HepG2 (cell line): ENCODE data around the gene TEX14. TPM values are rescaled to one million over a fixed set of nuclear protein-coding genes. Genes with fewer than 3 reads are reported as not detected.

ENCODE experiments used
- ATAC-seq: fragments of 200-7000 bp; cut with Tn5 transposase; 3 replicates; pipeline ENCODE4 v1.9.1; 2020; ENCODE audit warnings: mild to moderate bottlenecking, moderate library complexity
- BruUV-seq: library from RNA; stranded (reverse); fragments of 400-500 nt; replicated peaks from 2 replicates; lab custom pipeline; 2021; lab: Mats Ljungman, UMichigan
- CTCF ChIA-PET: fragments of 300-600 bp; formaldehyde crosslinking; extraction: SDS; loops from one replicate; lab custom pipeline; 2021; ENCODE audit warnings: low total read pairs, inconsistent platforms, low intra/inter-chr PET ratio; lab: Yijun Ruan, JAX
- POLR2A ChIA-PET: fragments of 350-600 bp; sonication (Branson Sonifier 250); formaldehyde crosslinking; loops from one replicate; lab custom pipeline; 2020; ENCODE audit warnings: antibody characterized with exemption, inconsistent platforms; lab: Yijun Ruan, JAX
- DNase-seq: peaks from one replicate; pipeline ENCODE4 v3.0.0-alpha.2; 2015; ENCODE audit warnings: low spot score
- FAIRE-seq: peaks from 3 replicates; lab custom pipeline; 2011; peaks lifted over from hg19 to GRCh38; lab: Jason Lieb, UNC
- H2AFZ ChIP-seq: one replicate; pipeline ENCODE4 v1.6.1; 2011; ENCODE audit warnings: low read length, inconsistent platforms
- H3K27ac ChIP-seq: fragments of 300-600 bp; 3 replicates; pipeline ENCODE4 v1.8.0; 2011; ENCODE audit warnings: mixed run types, mild to moderate bottlenecking, mixed read lengths, low read length, inconsistent platforms; ENCODE audit not compliant: insufficient read depth; ENCODE audit errors: extremely low read length
- H3K27me3 ChIP-seq, 2 experiments: fragments of 200-600 bp in 1 of 2; 2 replicates in 1 of 2; 3 replicates in 1 of 2; pipeline versions ENCODE4 v1.6.0 to v1.8.0; 2011; ENCODE audit warnings: low read length in 2 of 2, mild to moderate bottlenecking in 2 of 2, moderate library complexity in 2 of 2, inconsistent platforms in 1 of 2; ENCODE audit not compliant: insufficient read depth in 2 of 2, control insufficient read depth in 1 of 2
- H3K36me3 ChIP-seq, 2 experiments: fragments of 200-600 bp in 1 of 2; replicated peaks in 1 of 2; 2 replicates in 1 of 2; 3 replicates in 1 of 2; pipeline versions ENCODE4 v1.5.1 to v1.8.0; 2011; ENCODE audit warnings: low read length in 2 of 2, inconsistent platforms in 1 of 2; ENCODE audit not compliant: insufficient read depth in 2 of 2, control insufficient read depth in 1 of 2
- H3K4me1 ChIP-seq: 2 replicates; pipeline ENCODE4 v1.5.1; 2012; ENCODE audit warnings: low read length, inconsistent platforms; ENCODE audit not compliant: insufficient read depth
- H3K4me2 ChIP-seq: 2 replicates; pipeline ENCODE4 v1.6.0; 2011; ENCODE audit warnings: low read depth, low read length, inconsistent platforms
- H3K4me3 ChIP-seq, 3 experiments: fragments of 200-600 bp in 1 of 3; sonication (generic), shearing (Covaris generic) in 1 of 3; replicated peaks in 1 of 3; 2 replicates each; pipeline ENCODE4 v1.5.1; 2011 to 2016; ENCODE audit warnings: low read length in 3 of 3, inconsistent platforms in 2 of 3, low read depth in 2 of 3, mild to moderate bottlenecking in 2 of 3, control low read depth in 1 of 3, mixed read lengths in 1 of 3; ENCODE audit not compliant: insufficient read depth in 1 of 3
- H3K79me2 ChIP-seq: one replicate; pipeline ENCODE4 v1.6.1; 2011; ENCODE audit warnings: low read length, inconsistent platforms; ENCODE audit not compliant: insufficient read depth
- H3K9ac ChIP-seq: 2 replicates; pipeline ENCODE4 v1.6.0; 2011; ENCODE audit warnings: mild to moderate bottlenecking, low read depth, low read length, inconsistent platforms; ENCODE audit not compliant: insufficient read depth
- H3K9me3 ChIP-seq: 2 replicates; pipeline ENCODE4 v1.5.1; 2012; ENCODE audit warnings: mild to moderate bottlenecking, low read length
- H4K20me1 ChIP-seq: 2 replicates; pipeline ENCODE4 v1.6.0; 2011; ENCODE audit warnings: inconsistent platforms, mild to moderate bottlenecking, low read length, moderate library complexity; ENCODE audit not compliant: insufficient read depth
- CBX5 ChIP-seq: sonication (generic); formaldehyde crosslinking; IDR thresholded peaks from 2 replicates; pipeline ENCODE4 v1.4.0; 2020; ENCODE audit warnings: missing genetic modification reagents, borderline replicate concordance
- ETV5 ChIP-seq: IDR thresholded peaks from 2 replicates; pipeline ENCODE4 v1.6.1; 2018; ENCODE audit warnings: missing biosample characterization, missing genetic modification reagents, inconsistent platforms, borderline replicate concordance
- FLYWCH1 ChIP-seq: sonication (generic); formaldehyde crosslinking; IDR thresholded peaks from 2 replicates; pipeline ENCODE4 v1.8.1; 2023; ENCODE audit warnings: mild to moderate bottlenecking, missing genetic modification reagents
- KAT2B ChIP-seq: fragments of 150-350 bp; IDR thresholded peaks from 2 replicates; pipeline ENCODE4 v1.6.1; 2014; ENCODE audit warnings: low read depth, low read length, borderline replicate concordance
- NONO ChIP-seq, 2 experiments: fragments of 450-650 bp in 1 of 2; sonication (generic) in 1 of 2; formaldehyde crosslinking in 1 of 2; IDR thresholded peaks in 1 of 2; conservative IDR thresholded peaks in 1 of 2; 2 replicates each; pipeline versions ENCODE4 v1.6.1 to v1.8.0; 2017 to 2022; ENCODE audit warnings: mild to moderate bottlenecking in 1 of 2, missing genetic modification reagents in 1 of 2, moderate library complexity in 1 of 2
- POGZ ChIP-seq: sonication (generic); formaldehyde crosslinking; IDR thresholded peaks from 2 replicates; pipeline ENCODE4 v1.4.0; 2020; ENCODE audit warnings: mild to moderate bottlenecking, missing genetic modification reagents
- REL ChIP-seq: sonication (generic); formaldehyde crosslinking; conservative IDR thresholded peaks from 2 replicates; pipeline ENCODE4 v1.8.0; 2022; ENCODE audit warnings: mild to moderate bottlenecking, missing genetic modification reagents, moderate library complexity
- YEATS2 ChIP-seq: sonication (generic); formaldehyde crosslinking; IDR thresholded peaks from 2 replicates; pipeline ENCODE4 v1.4.0; 2020; ENCODE audit warnings: missing genetic modification reagents, borderline replicate concordance
- ZNF136 ChIP-seq: sonication (generic); formaldehyde crosslinking; IDR thresholded peaks from 2 replicates; pipeline ENCODE4 v1.8.1; 2022; ENCODE audit warnings: low read depth, mild to moderate bottlenecking, moderate library complexity, missing genetic modification reagents
- ZNF17 ChIP-seq: sonication (generic); formaldehyde crosslinking; IDR thresholded peaks from 2 replicates; pipeline ENCODE4 v1.5.0; 2020; ENCODE audit warnings: mild to moderate bottlenecking, missing genetic modification reagents
- WGBS: methylation state at CpG from one replicate; pipeline ENCODE4 v1.1.6; 2017; ENCODE audit warnings: low lambda C conversion rate; 5-methylcytosine and 5-hydroxymethylcytosine counted together
- in situ Hi-C: cut with HindIII; loops from 2 replicates; pipeline ENCODE4 v1.10.0; 2017; ENCODE audit warnings: low pct_unique_long_range_greater_than_20kb; ENCODE audit not compliant: extremely low pct_ligation_motif_present
- intact Hi-C: fragments of 100-400 bp; cut with micrococcal nuclease; formaldehyde crosslinking; loops from one replicate; pipeline ENCODE4 v1.10.0; 2022; ENCODE audit not compliant: unreplicated experiment
- polyA plus RNA-seq, 8 experiments: library from polyadenylated mRNA; depleted of rRNA in 3 of 8; stranded (reverse) in 7 of 8; unstranded in 1 of 8; fragments of >200 nt; fragmentation: Illumina TruSeq in 4 of 8; extraction: Trizol in 4 of 8; gene quantifications; 2 replicates each; pipeline versions ENCODE4 v1.2.1 to v1.2.3, GENCODE V29; 2011 to 2016; ENCODE audit warnings: low read depth in 4 of 8, missing spikeins in 1 of 8, mixed read lengths in 1 of 8; ENCODE audit not compliant: insufficient read depth in 1 of 8
- total RNA-seq, 5 experiments: library from RNA; depleted of rRNA; stranded (reverse); fragments of >200 nt; fragmentation: Illumina TruSeq; extraction: Trizol; gene quantifications; 2 replicates each; pipeline ENCODE4 v1.2.3, GENCODE V29; 2016; ENCODE audit warnings: low read depth in 1 of 5
- TF ChIP-seq, protein P1 (sequence below): IDR thresholded peaks from 2 replicates; pipeline ENCODE4 v1.6.1; 2016; ENCODE audit warnings: low read depth, control low read depth
- TF ChIP-seq, protein P2 (sequence below), 2 experiments: sonication (generic) in 1 of 2; formaldehyde crosslinking in 1 of 2; IDR thresholded peaks; 2 replicates each; pipeline versions ENCODE4 v1.6.1 to v1.9.0; 2014 to 2022; ENCODE audit warnings: antibody characterized with exemption in 1 of 2, borderline replicate concordance in 1 of 2, inconsistent platforms in 1 of 2, low read depth in 1 of 2, missing genetic modification reagents in 1 of 2
- TF ChIP-seq, protein P3 (sequence below): sonication (generic); formaldehyde crosslinking; IDR thresholded peaks from 2 replicates; pipeline ENCODE4 v1.5.1; 2020; ENCODE audit warnings: missing genetic modification reagents, mild to moderate bottlenecking, borderline replicate concordance

The TEX14 gene
- total and polyA plus RNA-seq, 2 of the 13 experiments (the other 11 are each of a cell fraction or from before 2014, with no cell fraction given) = 0.04 to 0.07 TPM

DNA sequence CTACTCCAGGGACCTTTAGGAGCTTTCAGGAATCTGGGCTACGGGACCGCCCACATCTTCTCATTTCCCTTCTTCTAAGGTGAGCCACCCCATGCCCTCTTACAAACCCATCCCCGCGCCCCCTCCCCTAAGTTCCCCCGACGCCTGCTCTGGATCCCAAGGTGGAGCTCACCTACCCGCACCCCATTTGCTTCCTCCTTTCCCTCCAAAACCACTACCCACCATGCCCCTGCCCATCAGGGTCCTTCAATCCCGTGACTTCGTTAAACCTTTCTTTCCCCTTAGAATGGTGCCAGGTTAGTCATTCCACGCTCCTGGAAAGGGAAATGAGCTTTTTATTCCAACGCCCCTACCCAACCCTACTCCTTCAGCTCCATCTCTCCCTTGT lies 177.1 kb downstream of the TEX14 start:
- intact Hi-C loops = loop anchor here (5.0 kb wide), 1 partner anchor 178 kb away; the partner anchor contains the start of genes RAD51C and TEX14
- no peak for ATAC-seq
- Histone ChIP-seq H3K27ac (peak overlapping the region; percentile 96), H4K20me1 (no peaks in the 10 kb centered on the region; the same call in 1 of the 2 replicates), H3K9ac (0 out of 2 replicates have a peak overlapping the region, but pooled peaks have one; percentile 90), H3K4me3 (peak overlapping the region; percentile 2 to 89 (median 80); a peak in 4 of 6 replicates), H3K4me1 (peaks cover 46% of the 10 kb centered on the region), H3K36me3 (peaks cover 9 to 35% of the 10 kb centered on the region in 2 experiments), H2AFZ (no peak overlapping the region), H3K4me2 (peak overlapping the region; percentile 93), H3K27me3 (no peaks in the 10 kb centered on the region; a peak in 1 of 5 replicates), H3K9me3 (no peaks in the 10 kb centered on the region), H3K79me2 (peaks cover 30% of the 10 kb centered on the region)
- ChIA-PET CTCF (no interaction called here), POLR2A (interaction anchor here (0.8 to 3.5 kb wide), 13 partner anchors 9 to 178 kb away, joined by 3 to 34 read pairs (median 3); partner anchors contain the start of genes RAD51C and RNF43)
- in situ Hi-C loops = loop anchor here (5.0 kb wide), 1 partner anchor 488 kb away; no protein-coding TSS in a partner anchor
- 79% methylated on average over 11 of the region's 11 CpGs for WGBS
- BruUV-seq = no TSS peak
- no peak for DNase-seq
- FAIRE-seq = no peak
- TF ChIP-seq KAT2B (no peak), ETV5 (CRISPR knock-in tag) (0 out of 2 replicates have a peak, but pooled peaks have one; percentile 4), NONO (IDR thresholded peaks at IDR 0.05) (no peak), NONO (CRISPR knock-in tag; conservative IDR thresholded peaks at IDR 0.05) (0 out of 2 replicates have a peak, but pooled peaks have one; percentile 6), POGZ (CRISPR knock-in tag) (0 out of 2 replicates have a peak, but pooled peaks have one; percentile 1), CBX5 (CRISPR knock-in tag) (0 out of 2 replicates have a peak, but pooled peaks have one; percentile 41), REL (CRISPR knock-in tag) (no peak), ZNF136 (no peak), YEATS2 (no peak), FLYWCH1 (CRISPR knock-in tag) (0 out of 2 replicates have a peak, but pooled peaks have one; percentile 33), ZNF17 (no peak)
- TF ChIP-seq, protein P1, sequence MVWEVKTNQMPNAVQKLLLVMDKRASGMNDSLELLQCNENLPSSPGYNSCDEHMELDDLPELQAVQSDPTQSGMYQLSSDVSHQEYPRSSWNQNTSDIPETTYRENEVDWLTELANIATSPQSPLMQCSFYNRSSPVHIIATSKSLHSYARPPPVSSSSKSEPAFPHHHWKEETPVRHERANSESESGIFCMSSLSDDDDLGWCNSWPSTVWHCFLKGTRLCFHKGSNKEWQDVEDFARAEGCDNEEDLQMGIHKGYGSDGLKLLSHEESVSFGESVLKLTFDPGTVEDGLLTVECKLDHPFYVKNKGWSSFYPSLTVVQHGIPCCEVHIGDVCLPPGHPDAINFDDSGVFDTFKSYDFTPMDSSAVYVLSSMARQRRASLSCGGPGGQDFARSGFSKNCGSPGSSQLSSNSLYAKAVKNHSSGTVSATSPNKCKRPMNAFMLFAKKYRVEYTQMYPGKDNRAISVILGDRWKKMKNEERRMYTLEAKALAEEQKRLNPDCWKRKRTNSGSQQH (CRISPR knock-in tag) = no peak
- TF ChIP-seq, protein P2, sequence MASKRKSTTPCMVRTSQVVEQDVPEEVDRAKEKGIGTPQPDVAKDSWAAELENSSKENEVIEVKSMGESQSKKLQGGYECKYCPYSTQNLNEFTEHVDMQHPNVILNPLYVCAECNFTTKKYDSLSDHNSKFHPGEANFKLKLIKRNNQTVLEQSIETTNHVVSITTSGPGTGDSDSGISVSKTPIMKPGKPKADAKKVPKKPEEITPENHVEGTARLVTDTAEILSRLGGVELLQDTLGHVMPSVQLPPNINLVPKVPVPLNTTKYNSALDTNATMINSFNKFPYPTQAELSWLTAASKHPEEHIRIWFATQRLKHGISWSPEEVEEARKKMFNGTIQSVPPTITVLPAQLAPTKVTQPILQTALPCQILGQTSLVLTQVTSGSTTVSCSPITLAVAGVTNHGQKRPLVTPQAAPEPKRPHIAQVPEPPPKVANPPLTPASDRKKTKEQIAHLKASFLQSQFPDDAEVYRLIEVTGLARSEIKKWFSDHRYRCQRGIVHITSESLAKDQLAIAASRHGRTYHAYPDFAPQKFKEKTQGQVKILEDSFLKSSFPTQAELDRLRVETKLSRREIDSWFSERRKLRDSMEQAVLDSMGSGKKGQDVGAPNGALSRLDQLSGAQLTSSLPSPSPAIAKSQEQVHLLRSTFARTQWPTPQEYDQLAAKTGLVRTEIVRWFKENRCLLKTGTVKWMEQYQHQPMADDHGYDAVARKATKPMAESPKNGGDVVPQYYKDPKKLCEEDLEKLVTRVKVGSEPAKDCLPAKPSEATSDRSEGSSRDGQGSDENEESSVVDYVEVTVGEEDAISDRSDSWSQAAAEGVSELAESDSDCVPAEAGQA (IDR thresholded peaks at IDR 0.05; ENCODE audit: low read depth) = 0 out of 2 replicates have a peak, but pooled peaks have one; percentile 6
- TF ChIP-seq, protein P2 (CRISPR knock-in tag; IDR thresholded peaks at IDR 0.05; ENCODE audit: borderline replicate concordance) = no peak
- TF ChIP-seq, protein P3, sequence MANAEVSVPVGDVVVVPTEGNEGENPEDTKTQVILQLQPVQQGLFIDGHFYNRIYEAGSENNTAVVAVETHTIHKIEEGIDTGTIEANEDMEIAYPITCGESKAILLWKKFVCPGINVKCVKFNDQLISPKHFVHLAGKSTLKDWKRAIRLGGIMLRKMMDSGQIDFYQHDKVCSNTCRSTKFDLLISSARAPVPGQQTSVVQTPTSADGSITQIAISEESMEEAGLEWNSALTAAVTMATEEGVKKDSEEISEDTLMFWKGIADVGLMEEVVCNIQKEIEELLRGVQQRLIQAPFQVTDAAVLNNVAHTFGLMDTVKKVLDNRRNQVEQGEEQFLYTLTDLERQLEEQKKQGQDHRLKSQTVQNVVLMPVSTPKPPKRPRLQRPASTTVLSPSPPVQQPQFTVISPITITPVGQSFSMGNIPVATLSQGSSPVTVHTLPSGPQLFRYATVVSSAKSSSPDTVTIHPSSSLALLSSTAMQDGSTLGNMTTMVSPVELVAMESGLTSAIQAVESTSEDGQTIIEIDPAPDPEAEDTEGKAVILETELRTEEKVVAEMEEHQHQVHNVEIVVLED = no peak
